NCI-H748 treated with DMSO at 0.1 percent for 48 hours (cell line): ENCODE results near the gene COL4A2.

Source experiments
- DNase-seq: peaks from one replicate; lab custom pipeline; 2025; lab: John Stamatoyannopoulos, UW

COL4A2 gene

DNA sequence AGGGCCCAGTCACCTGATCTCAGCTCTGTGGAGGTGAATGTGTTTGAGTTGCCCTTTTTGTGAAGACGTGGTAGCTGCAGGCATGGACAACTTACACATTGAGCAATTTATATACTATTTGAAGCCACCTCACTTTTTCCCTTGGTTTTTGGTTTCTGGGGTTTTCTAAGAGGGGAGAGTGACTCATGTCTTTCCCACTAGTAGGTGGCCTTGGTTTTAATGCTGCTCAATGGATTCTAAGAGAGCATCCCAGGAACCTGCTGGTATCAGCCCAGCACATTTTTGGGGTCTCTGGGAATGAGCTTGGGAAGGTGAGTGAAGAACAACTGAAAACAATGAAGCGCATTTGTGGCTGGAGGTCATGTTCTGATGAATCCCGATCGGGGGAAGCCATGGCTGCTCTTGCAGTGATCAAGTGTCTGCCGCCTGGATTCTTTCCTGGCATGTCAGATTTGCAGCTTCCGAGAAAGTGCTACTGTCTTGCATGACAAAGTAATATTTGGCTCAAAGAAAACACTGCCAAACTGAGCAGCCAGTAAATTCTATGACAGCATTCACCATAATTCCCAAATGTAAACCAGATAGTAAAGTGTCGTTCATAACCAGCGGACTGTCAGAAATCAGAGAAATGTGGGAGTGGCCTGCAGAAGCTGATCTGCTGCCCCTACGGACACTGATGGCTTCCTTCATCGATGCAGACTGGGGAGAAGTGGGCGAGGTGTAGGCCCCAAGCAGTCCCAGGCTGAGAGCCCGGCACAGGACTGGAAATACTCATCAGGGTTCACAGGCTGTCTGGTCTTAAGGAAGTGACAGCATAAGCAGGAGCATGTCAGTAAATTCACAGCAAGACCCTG lies 98.7 kb downstream of the COL4A2 start:
- DNase-seq, result no peak

DNA sequence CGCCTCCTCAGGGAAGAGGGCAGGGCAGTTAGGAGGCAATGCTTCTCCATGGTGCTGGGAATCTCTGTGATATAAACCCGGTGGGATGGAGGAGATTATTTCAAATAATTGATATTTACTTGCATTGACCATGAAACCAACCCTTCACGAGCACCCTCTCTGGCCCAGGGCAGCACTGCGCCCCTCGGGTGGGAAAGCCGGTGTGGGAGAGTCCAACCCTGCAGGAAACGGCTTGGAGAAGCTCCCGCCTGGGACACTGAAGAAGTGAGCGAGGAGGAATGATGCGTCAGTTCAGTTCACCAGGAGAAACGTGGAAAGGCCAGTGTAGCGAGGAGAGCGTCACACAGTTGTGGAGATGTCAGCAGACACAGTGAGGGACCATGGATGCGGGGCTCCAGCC lies 99.9 kb downstream of the COL4A2 start:
- no peak for DNase-seq

DNA sequence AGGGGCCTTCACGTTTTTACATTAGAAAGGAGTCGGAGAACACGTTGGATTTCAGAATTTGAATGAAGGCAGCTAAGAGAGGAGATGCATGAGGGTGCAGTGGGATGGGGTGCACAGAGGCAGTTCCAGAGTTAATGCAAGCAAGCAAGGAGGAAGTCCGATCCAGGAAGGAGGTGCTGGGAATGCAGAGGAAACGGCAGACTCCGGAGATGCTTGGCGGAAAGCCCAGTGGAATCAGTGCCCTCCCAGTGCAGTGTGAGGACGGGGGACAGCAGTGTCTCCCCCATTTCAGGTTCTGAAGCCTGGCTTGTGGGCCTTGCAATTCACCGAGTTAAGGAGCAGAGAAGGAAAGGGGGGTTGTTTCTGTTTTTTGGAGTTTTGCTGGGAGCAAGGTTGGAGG lies 100.4 kb downstream of the COL4A2 start:
- no peak for DNase-seq

DNA sequence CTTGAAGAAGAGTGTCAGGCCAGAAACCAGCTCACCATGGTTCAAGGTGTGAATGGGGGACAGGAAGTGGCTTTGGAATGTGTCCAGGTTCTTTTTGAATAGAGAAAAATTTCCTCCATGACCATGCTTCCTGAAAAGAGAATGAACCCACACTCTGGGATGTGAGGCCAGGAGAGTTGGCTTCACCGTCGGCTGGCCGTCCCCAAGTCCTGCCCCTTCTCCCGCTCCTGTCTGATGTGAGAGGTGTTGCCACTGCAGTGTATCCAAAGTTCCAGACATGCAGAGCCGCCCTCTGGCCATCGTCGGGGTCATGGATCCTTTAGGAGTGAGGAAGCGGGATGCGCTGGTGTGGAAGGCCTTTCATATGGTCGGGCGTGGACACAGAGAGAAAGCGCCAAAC lies 101.2 kb downstream of the COL4A2 start:
- no peak for DNase-seq

DNA sequence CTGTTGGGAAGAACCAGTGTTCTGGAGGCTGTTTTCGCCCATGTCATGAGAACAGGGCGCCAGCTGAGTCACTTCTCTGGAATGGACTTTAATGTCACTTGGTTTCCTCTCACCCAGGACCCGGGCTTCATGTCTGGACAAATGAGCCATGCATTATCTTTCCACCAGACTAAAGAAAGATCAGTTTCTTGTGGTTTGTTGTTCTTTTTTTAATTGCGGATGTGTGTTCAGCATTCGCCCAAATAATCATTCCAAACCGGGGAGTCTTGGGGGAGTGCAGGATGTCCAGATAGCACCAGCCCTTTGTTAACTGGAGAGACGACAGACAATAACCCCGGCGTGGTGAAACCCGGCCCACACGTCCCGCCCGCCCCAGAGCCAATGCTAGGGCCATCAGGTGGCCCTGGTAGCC lies 102.5 kb downstream of the COL4A2 start:
- DNase-seq, result no peak

DNA sequence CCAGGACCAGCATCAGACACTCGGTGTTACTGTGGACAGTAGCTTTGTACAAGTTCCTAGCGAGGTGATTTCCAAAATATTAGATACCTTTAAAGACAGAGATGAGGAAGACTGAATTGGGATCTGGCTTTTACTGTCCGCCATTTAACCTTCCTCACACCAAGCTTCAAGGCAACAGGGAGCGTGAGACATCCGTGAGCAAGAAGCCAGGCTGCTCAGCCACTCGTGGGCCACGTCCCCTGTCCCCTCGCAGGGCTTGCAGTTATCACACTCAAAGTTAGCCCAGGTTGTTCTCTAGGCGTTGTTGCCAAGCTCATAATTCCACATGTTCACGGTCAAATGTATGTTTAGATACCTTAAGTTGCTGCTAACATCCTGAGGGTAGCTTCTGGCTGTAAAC lies 102.9 kb downstream of the COL4A2 start:
- no peak for DNase-seq

DNA sequence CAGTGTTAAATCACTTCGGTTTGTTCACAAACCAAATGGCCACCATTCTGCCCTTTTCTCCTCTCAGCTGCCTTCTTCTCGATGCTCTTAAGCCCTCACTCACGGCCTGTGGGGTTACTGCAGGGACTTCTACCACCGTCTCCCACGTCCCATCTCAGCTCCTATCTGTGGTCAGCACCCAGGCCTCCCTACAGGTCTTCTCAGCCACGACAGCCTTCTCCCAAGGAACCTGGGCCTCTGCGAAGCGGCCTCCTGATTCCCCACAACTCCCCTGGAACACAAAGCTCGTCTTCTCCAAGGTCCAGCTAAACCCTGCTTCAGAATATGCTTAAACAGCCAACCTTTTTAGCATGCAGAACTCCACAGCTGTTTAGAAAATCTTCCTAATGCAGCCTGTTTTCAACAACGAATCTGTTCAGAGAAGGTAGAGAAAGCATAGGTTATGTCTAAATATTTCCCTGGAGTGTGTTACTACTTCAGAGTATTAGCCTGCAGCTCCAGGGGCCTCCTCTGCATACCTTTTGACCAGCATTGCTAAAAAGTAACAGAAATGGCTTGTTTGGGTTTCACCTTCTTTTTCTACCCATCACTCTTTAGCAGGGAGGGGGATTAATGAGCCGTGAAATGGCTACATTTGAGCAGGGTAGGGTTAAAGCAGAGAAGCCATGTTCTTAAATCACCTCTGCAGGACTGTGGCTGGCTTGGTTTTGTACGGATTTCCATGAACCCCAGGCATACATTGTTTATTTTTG lies 104.0 kb downstream of the COL4A2 start:
- no peak for DNase-seq

DNA sequence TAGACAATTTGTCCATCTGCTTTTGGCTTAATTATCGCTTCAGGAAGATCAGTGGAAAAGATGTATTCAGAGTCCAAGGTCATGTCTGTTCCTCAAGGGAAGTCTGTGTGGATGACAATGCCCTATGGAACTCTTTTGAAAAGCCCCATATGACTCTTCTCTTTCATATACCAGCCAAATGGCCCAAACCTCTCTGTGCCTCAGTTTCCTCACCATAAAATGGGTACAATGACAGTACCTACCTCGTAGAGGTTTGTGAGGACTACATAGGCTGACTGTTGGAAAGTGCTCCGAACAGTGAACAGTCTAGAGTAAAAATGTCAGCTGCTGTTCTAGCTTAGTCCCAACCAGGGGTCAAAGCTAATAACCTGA lies 104.6 kb downstream of the COL4A2 start:
- DNase-seq, result no peak

DNA sequence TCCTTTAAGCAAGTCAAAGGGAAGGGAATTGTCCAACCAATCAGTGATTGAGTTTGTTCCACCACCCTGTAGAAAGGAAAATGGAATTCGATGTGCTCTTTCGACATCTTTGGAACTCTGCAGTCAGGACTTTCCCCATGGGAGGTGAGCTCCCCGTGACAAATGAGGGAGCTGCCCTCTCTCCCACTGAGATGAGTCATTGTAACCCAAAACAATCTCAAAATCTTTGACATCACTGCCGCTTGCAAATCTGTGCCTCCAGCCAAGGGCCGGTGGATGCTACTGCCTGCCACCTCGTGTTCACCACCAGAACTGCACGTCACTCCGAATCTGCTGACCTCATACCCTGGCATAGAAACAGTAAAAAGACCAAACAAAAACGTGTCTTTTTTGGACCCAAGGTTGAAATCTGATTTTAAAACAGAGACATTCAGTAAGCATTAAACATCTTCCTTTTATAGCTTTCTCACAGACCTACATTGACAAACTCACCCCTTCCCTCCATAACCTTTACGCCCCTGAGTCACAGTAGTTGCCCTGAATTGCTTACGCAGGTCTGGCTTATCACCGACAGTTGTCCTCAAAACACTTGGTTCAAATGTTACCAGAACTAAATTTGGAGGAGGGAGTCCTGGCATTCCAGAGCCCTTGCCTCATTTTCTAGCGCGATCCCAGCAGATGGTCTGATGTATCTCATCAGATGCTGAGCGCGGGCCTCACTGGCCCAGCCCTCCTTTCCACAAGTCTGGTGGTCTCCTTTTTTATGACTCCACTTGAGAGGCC lies 105.2 kb downstream of the COL4A2 start:
- peak; percentile 20 for DNase-seq

DNA sequence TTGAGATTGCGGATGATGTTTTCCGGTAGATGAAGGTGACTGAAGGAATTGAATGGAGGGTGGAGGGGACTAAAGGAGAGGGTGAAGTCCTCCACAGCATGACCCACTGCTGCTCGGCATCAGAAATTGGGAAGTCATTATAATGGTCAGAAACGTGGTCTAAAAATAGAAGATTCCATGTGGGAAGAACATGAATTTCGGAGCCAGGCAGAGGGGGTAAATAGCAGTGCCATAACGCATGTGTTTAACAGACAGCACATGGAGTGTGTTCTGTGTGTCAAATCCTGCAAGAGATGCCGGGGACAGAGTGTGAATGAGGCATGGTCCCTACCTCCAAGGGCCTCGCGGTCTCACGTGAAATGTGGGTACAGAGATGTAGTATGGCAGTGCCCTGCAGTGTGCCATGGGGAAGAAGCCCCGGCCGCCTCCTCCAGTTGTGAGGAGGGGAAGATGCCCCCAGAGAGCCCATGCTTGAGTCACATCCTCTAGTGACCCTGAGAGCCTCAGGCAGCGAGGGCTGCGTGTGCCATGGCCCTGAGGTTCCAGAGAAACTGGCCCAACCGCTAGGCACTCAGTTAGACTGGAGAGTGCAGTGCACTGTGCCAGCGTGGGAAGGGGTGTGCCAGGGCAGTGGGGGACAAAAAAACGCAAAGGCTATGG lies 106.1 kb downstream of the COL4A2 start:
- DNase-seq, result no peak

DNA sequence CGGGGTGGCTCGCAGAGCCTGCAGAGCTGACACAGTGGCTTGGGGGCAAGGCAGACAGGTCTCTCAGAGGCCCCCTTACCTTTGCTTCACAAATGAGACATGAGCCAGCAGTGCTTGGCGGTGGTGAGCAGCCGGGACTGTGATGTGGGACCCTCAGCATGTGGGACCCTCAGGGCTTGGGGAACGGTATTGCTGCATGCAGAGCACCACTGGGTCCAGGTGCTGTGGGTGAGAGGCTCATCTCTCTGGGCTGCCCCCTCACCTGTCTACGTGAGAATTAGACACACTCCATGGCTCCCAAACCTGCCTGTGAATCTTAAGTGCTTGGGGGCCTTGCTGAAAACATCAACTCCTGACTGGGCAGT lies 106.6 kb downstream of the COL4A2 start:
- no peak for DNase-seq

DNA sequence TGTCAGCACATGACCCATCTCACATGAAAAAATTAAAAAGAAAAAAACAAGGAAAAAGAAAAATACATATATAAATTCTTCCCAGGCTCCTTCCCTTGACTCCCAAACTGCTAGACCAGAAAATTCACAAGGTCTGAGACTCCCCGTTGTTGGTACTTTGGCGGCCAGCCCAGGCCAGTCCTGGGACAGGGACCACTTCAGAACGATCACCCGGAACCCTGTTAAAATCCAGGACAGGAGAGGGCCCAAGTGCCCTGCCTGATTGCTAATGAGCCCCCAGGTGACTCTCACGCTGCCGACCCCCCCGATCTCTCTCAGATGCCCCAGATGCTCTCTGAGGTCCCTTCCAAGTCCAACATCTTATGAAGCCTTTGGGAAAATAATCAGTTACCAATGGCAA lies 107.2 kb downstream of the COL4A2 start:
- no peak for DNase-seq

DNA sequence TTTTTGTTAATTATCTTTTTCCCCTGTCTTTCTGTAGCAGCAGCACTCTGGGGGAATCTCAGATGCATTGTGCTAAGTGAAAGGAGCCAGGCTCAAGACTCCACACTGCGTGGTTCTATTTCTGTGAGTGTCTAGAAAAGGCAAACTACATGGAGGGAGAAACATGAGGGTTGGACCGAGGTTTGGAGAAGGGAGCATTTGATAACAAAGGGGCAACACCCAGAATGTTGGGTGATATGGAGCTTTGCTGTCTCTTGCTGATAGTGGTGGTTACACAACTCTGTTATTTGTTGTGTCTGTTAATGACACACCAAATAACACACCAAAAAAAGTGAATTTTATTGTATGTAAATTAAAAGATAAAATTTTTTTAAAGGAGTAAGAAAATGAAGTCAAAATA lies 107.8 kb downstream of the COL4A2 start:
- DNase-seq, result no peak

DNA sequence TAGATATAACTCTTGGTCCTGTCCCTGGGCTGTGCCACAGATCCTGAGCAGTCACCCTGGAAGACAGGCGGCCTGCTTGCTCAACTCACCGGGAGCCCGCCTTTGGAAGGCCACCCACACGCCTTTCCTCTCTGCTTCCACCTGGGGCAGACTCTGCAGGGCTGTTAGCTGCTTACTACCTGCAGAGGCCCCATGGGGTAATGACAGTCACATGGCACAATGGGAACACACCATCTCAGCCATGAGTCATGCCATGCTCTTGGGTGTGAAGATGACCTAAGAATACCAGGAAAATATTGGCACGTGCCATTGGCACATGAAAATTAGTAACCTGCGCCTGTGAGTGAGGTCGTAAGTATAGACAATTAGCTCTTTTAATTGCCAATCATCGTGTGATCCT lies 108.6 kb downstream of the COL4A2 start:
- DNase-seq, result no peak

DNA sequence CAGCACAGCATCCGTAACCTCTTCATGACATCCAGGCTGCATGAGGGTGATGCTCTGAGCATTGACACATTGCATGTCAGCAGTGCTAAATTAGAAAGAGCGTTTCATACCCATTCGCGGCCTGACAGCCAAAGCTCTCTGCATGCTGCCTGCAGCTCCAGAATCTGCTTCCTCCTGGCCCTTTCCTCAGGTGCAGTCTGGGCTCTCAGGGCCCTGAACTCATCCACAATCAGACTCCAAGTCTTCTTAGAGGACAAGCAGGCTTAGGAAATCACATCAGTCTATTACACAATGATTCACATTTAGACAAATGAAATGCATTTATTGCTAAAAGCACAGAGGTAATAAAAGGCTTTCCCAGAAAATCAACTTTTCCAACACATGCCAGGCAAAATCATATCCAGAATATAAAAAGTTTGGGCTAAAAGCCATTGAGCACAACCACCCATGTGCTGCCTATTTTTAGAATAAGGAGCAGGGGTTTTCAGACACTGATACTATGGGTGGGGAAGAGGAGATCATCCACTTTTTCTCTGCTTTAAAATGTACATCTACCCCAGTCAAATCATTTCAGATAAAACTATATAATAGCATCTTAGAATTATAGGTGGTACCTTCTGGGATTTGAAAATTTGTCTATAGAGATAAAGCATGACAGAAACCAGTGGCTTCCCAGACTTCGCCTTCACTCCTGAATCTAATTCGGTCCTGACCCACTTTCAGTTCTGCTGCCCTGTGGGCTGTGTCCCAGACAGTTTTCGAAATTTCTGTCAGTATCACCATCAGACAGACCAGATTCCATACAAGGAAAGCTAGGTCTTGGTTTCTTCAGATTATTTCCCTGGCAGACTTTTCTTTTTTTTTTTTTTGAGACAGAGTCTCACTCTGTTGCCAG lies 109.3 kb downstream of the COL4A2 start:
- DNase-seq, result no peak

DNA sequence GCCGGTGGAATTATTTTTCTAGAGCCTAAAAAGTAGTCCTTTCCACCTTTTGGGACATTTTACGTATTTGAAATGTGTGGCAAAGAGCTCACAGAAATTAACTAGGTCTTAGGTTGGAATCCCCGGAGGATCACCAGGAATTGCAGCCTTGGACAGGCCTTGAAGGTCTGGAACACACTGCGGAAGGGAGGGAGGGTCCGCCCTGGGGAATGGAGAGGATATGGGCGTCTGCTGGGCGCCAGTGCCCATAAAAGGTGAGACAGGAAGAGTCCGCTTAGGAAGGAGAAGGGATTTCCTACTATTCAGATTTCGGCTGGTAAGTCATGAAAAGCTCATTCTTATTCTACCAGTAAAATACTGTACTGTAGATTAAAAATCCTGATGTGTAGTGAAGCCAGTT lies 111.9 kb downstream of the COL4A2 start:
- DNase-seq, result no peak

DNA sequence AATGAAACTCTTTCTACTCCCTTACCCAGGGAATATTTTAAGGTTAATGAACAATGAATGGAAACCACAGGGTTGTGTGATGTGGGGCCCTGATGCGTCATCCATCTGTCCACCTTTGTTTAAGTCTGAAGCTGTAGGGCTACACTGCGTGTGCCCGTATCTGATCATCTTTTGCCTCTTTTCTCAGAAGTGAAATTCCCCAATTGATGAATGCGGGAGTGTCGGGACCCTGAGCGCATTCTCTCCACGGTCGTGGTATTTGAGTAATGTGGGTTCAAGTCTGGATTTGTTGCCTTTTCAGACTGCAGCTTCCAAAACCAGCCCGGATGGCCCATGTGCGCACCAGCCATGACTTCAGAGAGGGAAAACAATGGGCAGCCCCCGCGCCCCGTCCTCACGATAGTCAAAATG lies 112.3 kb downstream of the COL4A2 start:
- DNase-seq, result no peak

DNA sequence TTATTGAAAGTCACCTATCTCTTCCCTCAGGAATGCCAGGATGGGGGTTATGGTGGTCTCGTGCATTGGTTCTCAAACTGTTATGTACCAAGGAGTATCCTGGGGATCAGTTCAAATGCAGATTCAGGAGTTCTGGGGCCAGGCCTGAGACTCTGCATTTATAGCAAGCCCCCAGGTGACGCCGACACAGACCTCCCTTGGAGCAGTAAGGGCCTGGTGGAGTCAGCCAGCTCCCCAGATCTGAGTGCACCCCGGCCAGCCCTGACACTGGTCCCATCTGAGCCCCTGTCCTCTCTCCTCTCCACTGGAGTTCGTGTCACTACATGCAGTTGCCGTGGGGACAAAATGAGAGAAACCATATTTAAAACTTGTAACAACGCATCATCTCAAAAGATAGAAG lies 112.9 kb downstream of the COL4A2 start:
- no peak for DNase-seq

DNA sequence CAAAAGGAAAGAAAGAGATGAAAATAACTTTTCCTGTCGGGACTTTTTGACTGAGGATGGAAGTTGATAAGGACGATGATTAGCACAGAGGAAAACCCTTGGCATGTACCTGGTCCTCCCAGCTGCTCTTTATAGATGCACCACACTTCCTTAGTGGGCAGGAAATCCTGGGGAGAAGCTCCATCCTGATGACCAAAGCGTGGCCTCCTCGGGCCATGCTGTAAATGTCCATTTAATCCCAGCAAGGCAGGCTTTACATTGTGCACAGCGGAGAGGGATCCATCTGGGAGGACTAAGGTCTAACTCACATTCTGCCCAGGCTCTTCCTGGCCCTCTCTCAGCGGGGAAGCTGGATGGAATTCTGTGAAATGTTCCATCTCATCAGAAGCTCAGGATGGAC lies 113.5 kb downstream of the COL4A2 start:
- no peak for DNase-seq

DNA sequence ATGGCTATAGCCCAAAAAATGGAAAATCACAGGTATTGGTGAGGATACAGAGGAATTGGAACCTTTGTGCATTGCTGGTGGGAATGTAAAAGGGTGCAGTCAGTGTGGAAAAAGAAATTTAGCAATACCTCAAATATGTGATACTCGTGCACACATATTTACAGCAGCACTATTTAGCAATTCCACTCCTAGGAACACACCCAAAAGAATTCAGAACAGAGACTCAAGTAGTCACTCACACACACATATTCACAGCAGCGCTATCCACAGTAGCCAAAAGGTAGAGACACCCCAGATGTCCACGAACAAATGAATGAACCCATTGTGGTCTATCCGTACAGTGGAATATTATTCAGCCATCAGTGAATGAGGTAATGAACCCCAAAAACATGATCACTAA lies 114.0 kb downstream of the COL4A2 start:
- no peak for DNase-seq

DNA sequence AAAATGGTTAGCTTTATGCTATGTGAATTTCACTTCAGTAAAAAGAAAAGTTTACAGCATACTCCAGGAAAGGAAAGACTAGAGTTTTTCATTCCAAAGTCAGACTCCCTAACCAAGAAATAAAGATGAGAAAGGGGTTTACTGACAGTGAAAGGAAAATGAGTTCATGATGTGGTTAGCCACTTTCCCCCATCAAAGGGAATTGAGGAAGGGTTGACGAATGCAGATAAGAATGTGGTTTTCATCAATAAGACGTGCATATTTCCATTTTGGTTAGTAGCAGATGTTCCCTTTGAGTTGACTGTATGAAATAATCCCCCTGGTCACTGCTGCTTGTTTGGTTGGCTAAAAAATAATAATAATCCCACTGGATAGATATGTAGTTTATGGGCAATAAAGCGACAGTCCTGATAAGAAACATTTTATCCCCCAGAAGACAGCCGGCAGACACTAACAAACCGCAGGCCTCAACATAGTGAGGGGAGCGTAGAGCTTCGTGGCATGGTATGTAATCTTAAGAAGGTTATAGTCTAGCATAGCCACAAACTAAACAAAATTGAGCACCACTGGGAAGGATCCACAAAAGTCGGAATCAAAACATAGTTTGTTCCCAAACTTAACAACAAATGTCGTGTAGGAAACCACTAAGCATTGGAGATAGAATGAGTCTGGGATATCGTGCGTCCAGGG lies 114.8 kb downstream of the COL4A2 start:
- no peak for DNase-seq
